B cell (primary cell): ENCODE data around the gene RNF130. TPM values are rescaled to one million over a fixed set of nuclear protein-coding genes. Genes with fewer than 3 reads are reported as not detected.

Experiments
- ATAC-seq: fragments of 200-7000 bp; cut with Tn5 transposase; one replicate; pipeline ENCODE4 v1.10.0; 2021; ENCODE audit warnings: low read depth, mild to moderate bottlenecking, moderate number of reproducible peaks, moderate library complexity
- CTCF ChIA-PET: fragments of 350-600 bp; sonication (Branson Sonifier 250); formaldehyde crosslinking; loops from one replicate; lab custom pipeline; 2021; ENCODE audit warnings: antibody characterized with exemption, inconsistent platforms; lab: Charles Lee
- POLR2A ChIA-PET: fragments of 350-600 bp; sonication (Branson Sonifier 250); formaldehyde crosslinking; loops from one replicate; lab custom pipeline; 2021; ENCODE audit warnings: antibody characterized with exemption; lab: Charles Lee
- DNase-seq: peaks from one replicate; pipeline ENCODE4 v3.0.0; 2013
- H2AFZ ChIP-seq: 2 replicates; pipeline ENCODE4 v1.6.1; 2012; ENCODE audit warnings: mild to moderate bottlenecking, low read depth, low read length; ENCODE audit not compliant: insufficient read depth, poor library complexity, severe bottlenecking
- H3K27ac ChIP-seq, 2 donors: 1 replicate in 1 of 2; 2 replicates in 1 of 2; pipeline ENCODE4 v1.5.1; 2012 to 2013; ENCODE audit warnings: low read length in 2 of 2, mild to moderate bottlenecking in 2 of 2, moderate library complexity in 1 of 2
- H3K27me3 ChIP-seq, 4 experiments: fragments of 200-600 bp in 1 of 4; sonication (generic) in 1 of 4; replicated peaks in 1 of 4; 1 replicate in 2 of 4; 2 replicates in 2 of 4; pipeline versions ENCODE4 v1.6.1 to v1.7.0; 2013 to 2016; ENCODE audit warnings: low read length in 3 of 4, mild to moderate bottlenecking in 2 of 4, mixed read lengths in 1 of 4, moderate library complexity in 1 of 4; ENCODE audit not compliant: insufficient read depth in 4 of 4, control insufficient read depth in 3 of 4; ENCODE audit errors: control extremely low read depth in 1 of 4
- H3K36me3 ChIP-seq, 2 experiments: replicated peaks in 1 of 2; 1 replicate in 1 of 2; 2 replicates in 1 of 2; pipeline versions ENCODE4 v1.6.1 to v1.7.1; 2013; ENCODE audit warnings: low read length in 1 of 2; ENCODE audit not compliant: insufficient read depth in 2 of 2, control insufficient read depth in 1 of 2; ENCODE audit errors: control extremely low read depth in 1 of 2, extremely low read depth in 1 of 2
- H3K4me1 ChIP-seq, 2 donors: fragments of 200-600 bp in 1 of 2; sonication (generic) in 1 of 2; 1 replicate in 1 of 2; 2 replicates in 1 of 2; pipeline versions ENCODE4 v1.5.1 to v1.6.1; 2013 to 2017; ENCODE audit warnings: low read length in 2 of 2; ENCODE audit not compliant: control insufficient read depth in 2 of 2, insufficient read depth in 2 of 2
- H3K4me2 ChIP-seq: replicated peaks from 2 replicates; pipeline ENCODE3; 2012; ENCODE audit warnings: mild to moderate bottlenecking, low read depth, low read length; ENCODE audit not compliant: poor library complexity, severe bottlenecking
- H3K4me3 ChIP-seq, 5 experiments: fragments of 200-600 bp in 1 of 5; sonication (generic) in 1 of 5; 1 replicate in 3 of 5; 2 replicates in 2 of 5; pipeline versions ENCODE4 v1.5.1 to v1.7.0; 2011 to 2016; ENCODE audit warnings: low read length in 4 of 5, mild to moderate bottlenecking in 4 of 5, low read depth in 2 of 5, control low read depth in 1 of 5, moderate library complexity in 1 of 5; ENCODE audit not compliant: insufficient read depth in 1 of 5; ENCODE audit errors: control extremely low read depth in 1 of 5, extremely low read depth in 1 of 5
- H3K79me2 ChIP-seq: fragments of 200-600 bp; sonication (generic); one replicate; pipeline ENCODE4 v1.6.0; 2016; ENCODE audit warnings: low read length; ENCODE audit not compliant: control insufficient read depth, insufficient read depth
- H3K9ac ChIP-seq: fragments of 200-600 bp; sonication (generic); 2 replicates; pipeline ENCODE4 v1.6.1; 2017; ENCODE audit warnings: mild to moderate bottlenecking, low read length, moderate library complexity
- H3K9me3 ChIP-seq, 3 donors: one replicate each; pipeline versions ENCODE4 v1.6.1 to v1.7.1; 2013; ENCODE audit warnings: low read length in 2 of 3; ENCODE audit not compliant: control insufficient read depth in 2 of 3, insufficient read depth in 1 of 3; ENCODE audit errors: control extremely low read depth in 1 of 3
- H4K20me1 ChIP-seq: 2 replicates; pipeline ENCODE4 v1.6.0; 2012; ENCODE audit warnings: mild to moderate bottlenecking, low read length; ENCODE audit not compliant: insufficient read depth, control insufficient read depth, poor library complexity, severe bottlenecking
- H3K27ac Mint-ChIP-seq: one replicate; pipeline ENCODE4 v1.8.0; 2021; ENCODE audit warnings: mixed read lengths
- H3K27me3 Mint-ChIP-seq: one replicate; pipeline ENCODE4 v1.8.0; 2021; ENCODE audit warnings: mixed read lengths
- H3K4me1 Mint-ChIP-seq: one replicate; pipeline ENCODE4 v1.8.0; 2021; ENCODE audit warnings: mixed read lengths
- H3K4me3 Mint-ChIP-seq: one replicate; pipeline ENCODE4 v1.8.0; 2021; ENCODE audit warnings: mixed read lengths
- H3K9me3 Mint-ChIP-seq: one replicate; pipeline ENCODE4 v1.8.0; 2022; ENCODE audit warnings: mixed read lengths; ENCODE audit not compliant: insufficient read depth
- CTCF ChIP-seq: fragments of 200-600 bp; IDR thresholded peaks from one replicate; pipeline ENCODE4 v1.8.0; 2022; ENCODE audit warnings: antibody characterized with exemption, mild to moderate bottlenecking
- EZH2 ChIP-seq: IDR thresholded peaks from 2 replicates; pipeline ENCODE4 v1.6.1; 2012; ENCODE audit warnings: borderline replicate concordance, low read depth, mild to moderate bottlenecking, moderate library complexity, low read length; ENCODE audit not compliant: insufficient read depth, poor library complexity, severe bottlenecking
- WGBS: methylation state at CpG from one replicate; pipeline ENCODE4 v1.1.5; 2013; ENCODE audit warnings: missing lambda C conversion rate; ENCODE audit not compliant: insufficient coverage; 5-methylcytosine and 5-hydroxymethylcytosine counted together
- intact Hi-C: fragments of 100-400 bp; cut with micrococcal nuclease; formaldehyde crosslinking; loops from one replicate; pipeline ENCODE4 v1.10.0; 2022
- polyA plus RNA-seq: library from polyadenylated mRNA; depleted of rRNA; stranded (reverse); fragments of >200 nt; gene quantifications from 2 replicates; pipeline ENCODE4 v1.2.3, GENCODE V29; 2012
- total RNA-seq, 2 donors: library from RNA; stranded (reverse); fragments of 120-200 nt in 1 of 2; gene quantifications; 1 replicate in 1 of 2; 2 replicates in 1 of 2; pipeline versions ENCODE4 v1.2.3 to v1.2.4, GENCODE V29; 2013 to 2022

RNF130 gene
- total and polyA plus RNA-seq, 2 donors (not counting 1 experiment from before 2014, with no cell fraction given) = 18.1 to 25.8 TPM

DNA sequence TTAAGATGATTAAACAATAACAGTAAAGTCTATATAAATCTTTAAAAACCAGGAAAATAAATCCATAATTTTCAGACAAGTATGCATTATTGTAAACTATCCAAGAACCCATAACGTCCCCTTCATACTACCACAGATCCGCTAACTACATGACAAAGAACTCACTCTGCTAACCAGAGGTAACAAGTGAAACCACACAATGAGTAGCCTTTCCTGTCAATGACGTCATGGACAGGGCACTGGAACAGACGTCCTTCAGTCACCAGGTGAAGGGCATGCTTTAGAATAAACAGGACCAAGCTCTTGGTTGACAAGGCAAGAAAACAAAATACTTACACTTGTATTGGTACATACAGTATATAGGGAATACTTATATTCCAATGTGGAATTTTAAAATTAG, 45.2 kb downstream of the RNF130 start:
- no peaks in the 10 kb centered on the region for H3K9me3 Mint-ChIP-seq
- TF ChIP-seq EZH2 = no peak
- TF ChIP-seq CTCF = no peak

GRCh38 chr5:180021900-180022299, 49.7 kb downstream of the RNF130 start:
- no peaks in the 10 kb centered on the region for H3K4me1 ChIP-seq
- no peaks in the 10 kb centered on the region for H3K27me3 ChIP-seq
- no peak overlapping the region for H3K4me3 ChIP-seq
- Mint-ChIP-seq H3K27me3 (no peaks in the 10 kb centered on the region), H3K9me3 (peaks cover 2% of the 10 kb centered on the region), H3K27ac (no peak overlapping the region), H3K4me1 (no peaks in the 10 kb centered on the region), H3K4me3 (no peak overlapping the region)
- ATAC-seq = no peak
- H2AFZ ChIP-seq = no peak overlapping the region
- H3K79me2 ChIP-seq = no peaks in the 10 kb centered on the region
- no peak overlapping the region for H3K9ac ChIP-seq
- intact Hi-C loops = no loop called here
- DNase-seq = no peak
- H3K27ac ChIP-seq = no peak overlapping the region
- H3K9me3 ChIP-seq = peaks cover 0 to 12% (median 0%) of the 10 kb centered on the region in 3 donors
- CTCF ChIA-PET = no interaction called here
- no peak for TF ChIP-seq EZH2
- TF ChIP-seq CTCF = no peak
- POLR2A ChIA-PET = no interaction called here
- no peak overlapping the region for H3K4me2 ChIP-seq
- WGBS = 100% methylated on average over 8 of the region's 12 CpGs
- H3K36me3 ChIP-seq = peaks cover 0 to 2% of the 10 kb centered on the region in 2 experiments
- no peaks in the 10 kb centered on the region for H4K20me1 ChIP-seq

More for the DNA sequence above, 45.2 kb downstream of the RNF130 start:
- H2AFZ ChIP-seq = no peak overlapping the region
- no peaks in the 10 kb centered on the region for H3K79me2 ChIP-seq
- WGBS = 67% methylated on average over 3 of the region's 4 CpGs
- H3K4me1 ChIP-seq = no peaks in the 10 kb centered on the region
- H3K27ac ChIP-seq = no peak overlapping the region
- no peaks in the 10 kb centered on the region for H4K20me1 ChIP-seq
- no peaks in the 10 kb centered on the region for H3K9me3 ChIP-seq
- no peak overlapping the region for H3K4me2 ChIP-seq
- H3K27me3 ChIP-seq = no peaks in the 10 kb centered on the region
- no peaks in the 10 kb centered on the region for H3K4me1 Mint-ChIP-seq
- ATAC-seq (no peak), DNase-seq (no peak)
- no peaks in the 10 kb centered on the region for H3K27me3 Mint-ChIP-seq
- no peaks in the 10 kb centered on the region for H3K36me3 ChIP-seq
- ChIA-PET CTCF (interaction anchor here (0.5 kb wide), 1 partner anchor 63 kb away, joined by 3 read pairs; no protein-coding TSS in a partner anchor), POLR2A (no interaction called here)
- H3K4me3 ChIP-seq = no peak overlapping the region
- no peak overlapping the region for H3K27ac Mint-ChIP-seq
- intact Hi-C loops = no loop called here
- H3K4me3 Mint-ChIP-seq = no peak overlapping the region
- H3K9ac ChIP-seq = no peak overlapping the region
